ENCODE measurements around the gene ELK4. TPM values are rescaled to one million over a fixed set of nuclear protein-coding genes. Genes with fewer than 3 reads are reported as not detected.

The ELK4 gene, protein sequence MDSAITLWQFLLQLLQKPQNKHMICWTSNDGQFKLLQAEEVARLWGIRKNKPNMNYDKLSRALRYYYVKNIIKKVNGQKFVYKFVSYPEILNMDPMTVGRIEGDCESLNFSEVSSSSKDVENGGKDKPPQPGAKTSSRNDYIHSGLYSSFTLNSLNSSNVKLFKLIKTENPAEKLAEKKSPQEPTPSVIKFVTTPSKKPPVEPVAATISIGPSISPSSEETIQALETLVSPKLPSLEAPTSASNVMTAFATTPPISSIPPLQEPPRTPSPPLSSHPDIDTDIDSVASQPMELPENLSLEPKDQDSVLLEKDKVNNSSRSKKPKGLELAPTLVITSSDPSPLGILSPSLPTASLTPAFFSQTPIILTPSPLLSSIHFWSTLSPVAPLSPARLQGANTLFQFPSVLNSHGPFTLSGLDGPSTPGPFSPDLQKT
- polyA plus RNA-seq (4.5 to 8.6 TPM (median 7.3 TPM) in 3 replicates), polyA minus RNA-seq (8.8 to 17.5 TPM (median 12.0 TPM) in 3 replicates)
- polyA plus RNA-seq (2011; ENCODE audit: low read depth), result 15.3 TPM
- polyA plus RNA-seq (2011; cell fraction: cytosol; rRNA removed), result 3.4 and 6.3 TPM in 2 replicates
- 8.8 and 10.4 TPM in 2 replicates for polyA plus RNA-seq (2011; cell fraction: nucleus; rRNA removed)
- polyA plus RNA-seq (2012; ENCODE audit: low replicate concordance), result 7.4 TPM in 2 replicates
- 6.7 TPM for polyA minus RNA-seq (2011; cell fraction: cytosol; rRNA and poly(A)+ RNA removed)
- polyA minus RNA-seq (2011; cell fraction: nucleus; rRNA and poly(A)+ RNA removed), result 6.2 and 12.6 TPM in 2 replicates

GRCh38 chr1:205631768-205632668, at the start of gene ELK4:
Gene ELK4 (minus strand): TSS chr1:205632011. CDS start chr1:205623882, 8,129 bp downstream.
- TF ChIP-seq EZH2 (IDR thresholded peaks at IDR 0.05; ENCODE audit: low read length) (no peak), CTCF (optimal IDR thresholded peaks at IDR 0.05 in 1 of 3, IDR thresholded peaks at IDR 0.05 in 1 of 3, conservative IDR thresholded peaks at IDR 0.05 in 1 of 3; ENCODE audit: extremely low read depth in 1 of 3, insufficient read depth in 2 of 3, low read length in 3 of 3) (peak; percentile 39 to 85 (median 81))
- Histone ChIP-seq H3K9ac (ENCODE audit: control insufficient read depth, extremely low read depth, insufficient read depth, low read length) (peak within 1 kb of the TSS; percentile 96), H3K9me3 (ENCODE audit: control insufficient read depth, low read depth, low read length) (no peaks in the 10 kb centered on the region), H2AFZ (ENCODE audit: control insufficient read depth, low read length) (peak within 1 kb of the TSS; percentile 87), H3K27ac (ENCODE audit: control insufficient read depth, insufficient read depth, low read length) (peak within 1 kb of the TSS; percentile 88), H3K4me3 (ENCODE audit: control insufficient read depth in 2 of 3, extremely low read depth in 1 of 3, insufficient read depth in 2 of 3, low read depth in 1 of 3, low read length in 3 of 3) (peak within 1 kb of the TSS; percentile 55 to 97 (median 94)), H4K20me1 (ENCODE audit: control insufficient read depth, extremely low read depth, insufficient read depth, low read length) (no peaks in the 10 kb centered on the region), H3K36me3 (ENCODE audit: control insufficient read depth in 2 of 2, extremely low read depth in 1 of 2, insufficient read depth in 2 of 2, low read length in 2 of 2) (no peaks in the 10 kb centered on the region), H3K4me1 (ENCODE audit: control insufficient read depth, extremely low read depth, insufficient read depth, low read length) (peaks cover 43% of the 10 kb centered on the region), H3K9me1 (ENCODE audit: control insufficient read depth, extremely low read depth, insufficient read depth, low read length) (no peaks in the 10 kb centered on the region), H3K27me3 (ENCODE audit: control insufficient read depth, extremely low read depth, insufficient read depth, low read length) (no peaks in the 10 kb centered on the region), H3K79me2 (ENCODE audit: control insufficient read depth, insufficient read depth, low read length) (peaks cover 36% of the 10 kb centered on the region), H3K4me2 (ENCODE audit: control insufficient read depth, extremely low read depth, insufficient read depth, low read depth, low read length) (peak within 1 kb of the TSS; percentile 97)
- dilution Hi-C loops (cut with MboI; ENCODE audit: extremely low pct_ligation_motif_present, low sequenced_read_pairs), result no loop called here
- DNase-seq (ENCODE audit: low read depth, low spot score) (peak; percentile 83), FAIRE-seq (no peak)

DNA sequence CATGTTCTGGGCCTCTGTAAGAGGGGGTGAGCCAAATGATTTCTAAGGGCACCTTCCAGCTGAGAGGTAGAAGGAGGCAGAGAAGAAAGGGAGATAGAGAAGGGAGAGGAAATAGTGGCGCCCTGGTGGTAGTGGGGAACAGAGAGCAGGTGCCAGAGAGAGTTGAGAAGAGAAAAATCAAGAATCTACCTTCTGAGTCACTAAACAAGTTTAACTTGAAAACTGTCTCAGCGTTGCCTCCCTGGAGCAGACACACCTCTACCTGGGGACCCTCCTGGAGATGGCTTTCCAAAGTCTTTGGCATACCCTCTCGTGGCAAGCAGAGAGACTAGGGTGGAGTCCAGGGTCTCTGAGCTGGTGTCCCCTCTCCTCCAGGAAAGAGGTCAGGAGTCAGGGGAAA, 49.6 kb upstream of the ELK4 start:
- Histone ChIP-seq H3K4me1 (ENCODE audit: control insufficient read depth, extremely low read depth, insufficient read depth, low read length) (peaks cover 12% of the 10 kb centered on the region), H2AFZ (ENCODE audit: control insufficient read depth, low read length) (no peak overlapping the region), H3K27me3 (ENCODE audit: control insufficient read depth, extremely low read depth, insufficient read depth, low read length) (no peaks in the 10 kb centered on the region), H4K20me1 (ENCODE audit: control insufficient read depth, extremely low read depth, insufficient read depth, low read length) (no peaks in the 10 kb centered on the region), H3K9me3 (ENCODE audit: control insufficient read depth, low read depth, low read length) (no peaks in the 10 kb centered on the region), H3K4me2 (ENCODE audit: control insufficient read depth, extremely low read depth, insufficient read depth, low read depth, low read length) (no peak overlapping the region), H3K4me3 (ENCODE audit: control insufficient read depth in 2 of 3, extremely low read depth in 1 of 3, insufficient read depth in 2 of 3, low read depth in 1 of 3, low read length in 3 of 3) (no peak overlapping the region), H3K9ac (ENCODE audit: control insufficient read depth, extremely low read depth, insufficient read depth, low read length) (no peak overlapping the region), H3K27ac (ENCODE audit: control insufficient read depth, insufficient read depth, low read length) (no peak overlapping the region), H3K36me3 (ENCODE audit: control insufficient read depth in 2 of 2, extremely low read depth in 1 of 2, insufficient read depth in 2 of 2, low read length in 2 of 2) (no peaks in the 10 kb centered on the region), H3K79me2 (ENCODE audit: control insufficient read depth, insufficient read depth, low read length) (peaks cover 4% of the 10 kb centered on the region), H3K9me1 (ENCODE audit: control insufficient read depth, extremely low read depth, insufficient read depth, low read length) (no peaks in the 10 kb centered on the region)
- no peak for DNase-seq (ENCODE audit: low read depth, low spot score)
- TF ChIP-seq EZH2 (IDR thresholded peaks at IDR 0.05; ENCODE audit: low read length) (no peak), CTCF (optimal IDR thresholded peaks at IDR 0.05 in 1 of 3, IDR thresholded peaks at IDR 0.05 in 1 of 3, conservative IDR thresholded peaks at IDR 0.05 in 1 of 3; ENCODE audit: extremely low read depth in 1 of 3, insufficient read depth in 2 of 3, low read length in 3 of 3) (no peak)
- no peak for FAIRE-seq
- dilution Hi-C loops (cut with MboI; ENCODE audit: extremely low pct_ligation_motif_present, low sequenced_read_pairs), result no loop called here
